PC-9 (cell line): ENCODE measurements around the gene SHISA7. TPM values are rescaled to one million over a fixed set of nuclear protein-coding genes. Genes with fewer than 3 reads are reported as not detected.

Experiments
- Bru-seq: library from RNA; stranded (reverse); fragments of 400-500 nt; gene quantifications from one replicate; lab custom pipeline; 2021; lab: Mats Ljungman, UMichigan
- BruChase-seq, 2 experiments: library from RNA; stranded (reverse); fragments of 400-500 nt; gene quantifications; one replicate each; lab custom pipeline; 2021; lab: Mats Ljungman, UMichigan
- BruUV-seq: library from RNA; stranded (reverse); fragments of 400-500 nt; replicated peaks from 2 replicates; lab custom pipeline; 2021; lab: Mats Ljungman, UMichigan
- CTCF ChIA-PET: fragments of 300-600 bp; sonication (Branson Sonifier 250); formaldehyde crosslinking; loops from one replicate; lab custom pipeline; 2022; ENCODE audit warnings: antibody characterized with exemption; lab: Charles Lee
- POLR2A ChIA-PET: fragments of 300-600 bp; sonication (Branson Sonifier 250); formaldehyde crosslinking; loops from one replicate; lab custom pipeline; 2022; ENCODE audit warnings: antibody characterized with exemption; ENCODE audit not compliant: unreplicated experiment; lab: Charles Lee
- DNase-seq, 2 experiments: peaks; one replicate each; pipeline versions ENCODE4 v3.0.0 to v3.0.0-alpha.2; 2015 to 2022; ENCODE audit warnings: mixed read lengths in 1 of 2
- H2AFZ ChIP-seq: fragments of 200-600 bp; sonication (generic); 2 replicates; pipeline ENCODE4 v1.8.1; 2017; ENCODE audit warnings: antibody characterized with exemption
- H3F3A ChIP-seq: fragments of 200-600 bp; sonication (generic); 2 replicates; pipeline ENCODE4 v1.8.1; 2017; ENCODE audit warnings: antibody characterized with exemption, mild to moderate bottlenecking, low read depth; ENCODE audit not compliant: insufficient read depth
- H3K27ac ChIP-seq: fragments of 200-600 bp; sonication (generic); 2 replicates; pipeline ENCODE4 v1.6.1; 2016; ENCODE audit warnings: mixed run types
- H3K27me3 ChIP-seq: fragments of 200-600 bp; sonication (generic); 2 replicates; pipeline ENCODE4 v1.6.1; 2016; ENCODE audit warnings: low read depth, mixed run types; ENCODE audit not compliant: insufficient read depth
- H3K36me3 ChIP-seq: fragments of 200-600 bp; sonication (generic); 2 replicates; pipeline ENCODE4 v1.6.1; 2016; ENCODE audit warnings: low read depth, mixed run types
- H3K4me1 ChIP-seq: fragments of 200-600 bp; sonication (generic); replicated peaks from 2 replicates; pipeline ENCODE4 v1.6.1; 2016; ENCODE audit warnings: mixed run types; ENCODE audit not compliant: insufficient read depth
- H3K4me2 ChIP-seq: fragments of 200-600 bp; sonication (generic); 2 replicates; pipeline ENCODE4 v1.6.1; 2017; ENCODE audit warnings: mixed run types
- H3K4me3 ChIP-seq: fragments of 200-600 bp; sonication (generic); 2 replicates; pipeline ENCODE4 v1.6.1; 2016; ENCODE audit warnings: mixed run types
- H3K79me2 ChIP-seq: fragments of 200-600 bp; sonication (generic); 2 replicates; pipeline ENCODE4 v1.6.1; 2017; ENCODE audit warnings: low read depth, mixed run types
- H3K9me2 ChIP-seq: fragments of 200-600 bp; sonication (generic); 2 replicates; pipeline ENCODE4 v1.8.1; 2017; ENCODE audit warnings: mild to moderate bottlenecking; ENCODE audit not compliant: insufficient read depth
- H3K9me3 ChIP-seq: fragments of 200-600 bp; sonication (generic); 2 replicates; pipeline ENCODE4 v1.8.1; 2016; ENCODE audit warnings: low read depth; ENCODE audit not compliant: insufficient read depth
- H4K20me1 ChIP-seq: fragments of 200-600 bp; sonication (generic); 2 replicates; pipeline ENCODE4 v1.8.1; 2017; ENCODE audit not compliant: insufficient read depth
- CTCF ChIP-seq: fragments of 200-600 bp; sonication (generic); conservative IDR thresholded peaks from 2 replicates; pipeline ENCODE4 v1.6.1; 2017; ENCODE audit warnings: mixed run types, antibody characterized with exemption, mild to moderate bottlenecking, moderate library complexity
- EZH2 ChIP-seq: fragments of 200-600 bp; sonication (generic); IDR thresholded peaks from 2 replicates; pipeline ENCODE4 v1.8.0; 2017; ENCODE audit warnings: antibody characterized with exemption, low read depth
- intact Hi-C: fragments of 100-400 bp; cut with micrococcal nuclease; formaldehyde crosslinking; loops from one replicate; pipeline ENCODE4 v1.10.0; 2022; ENCODE audit not compliant: unreplicated experiment
- long read RNA-seq: library from polyadenylated mRNA; stranded (forward); transcript quantifications from one replicate; pipeline ENCODE4 v2.0.0, GENCODE V29; 2022
- total RNA-seq: library from RNA; stranded (reverse); gene quantifications from 2 replicates; pipeline ENCODE4 v1.2.3, GENCODE V29; 2021

The SHISA7 gene
- total RNA-seq (not detected in 2 replicates), Bru-seq, nascent RNA (percentile 6 among the genes with signal in this experiment), BruChase-seq, experiment 1, labeled RNA remaining after a 2-hour chase (percentile 12 among the genes with signal in this experiment), BruChase-seq, experiment 2, labeled RNA remaining after a 6-hour chase (percentile 9 among the genes with signal in this experiment)
- long read RNA-seq: 0 reads

- Histone ChIP-seq H3K4me3 (no peak within 1 kb of the TSS), H2AFZ (no peak within 1 kb of the TSS), H3F3A (peaks cover 18% of the 10 kb centered on the region), H3K27me3 (peaks cover 52% of the 10 kb centered on the region), H3K79me2 (no peaks in the 10 kb centered on the region), H3K9me3 (no peaks in the 10 kb centered on the region), H3K9me2 (no peaks in the 10 kb centered on the region), H3K36me3 (no peaks in the 10 kb centered on the region), H3K4me1 (no peaks in the 10 kb centered on the region), H3K4me2 (no peak within 1 kb of the TSS), H4K20me1 (no peaks in the 10 kb centered on the region; the same call in 1 of the 2 replicates), H3K27ac (no peak within 1 kb of the TSS)
- BruUV-seq: no TSS peak
- CTCF ChIA-PET: no interaction called here
- intact Hi-C loops: no loop called here
- no peak for TF ChIP-seq EZH2
- TF ChIP-seq CTCF: no peak
- POLR2A ChIA-PET: no interaction called here
- no peak for DNase-seq
Observed at GRCh38 chr19:55443045-55443823, at the start of gene SHISA7. Gene SHISA7 (minus strand): TSS chr19:55443300. CDS start chr19:55442863, 437 bp downstream.

- peaks cover 19% of the 10 kb centered on the region for H3F3A ChIP-seq
- CTCF ChIA-PET: no interaction called here
- intact Hi-C loops: no loop called here
- no peaks in the 10 kb centered on the region for H3K9me3 ChIP-seq
- no TSS peak for BruUV-seq
- H3K36me3 ChIP-seq: no peaks in the 10 kb centered on the region
- no peak overlapping the region for H3K4me2 ChIP-seq
- no peak for TF ChIP-seq CTCF
- no peak for TF ChIP-seq EZH2
- no peaks in the 10 kb centered on the region for H4K20me1 ChIP-seq
- peaks cover 19% of the 10 kb centered on the region for H3K4me1 ChIP-seq
- no peak overlapping the region for H2AFZ ChIP-seq
- no peak for DNase-seq
- H3K27ac ChIP-seq: no peak overlapping the region
- no peaks in the 10 kb centered on the region for H3K9me2 ChIP-seq
- POLR2A ChIA-PET: interaction anchor here (0.6 kb wide), 1 partner anchor 1246 kb away, joined by 3 read pairs; no protein-coding TSS in a partner anchor
- H3K79me2 ChIP-seq: no peaks in the 10 kb centered on the region
- H3K4me3 ChIP-seq: no peak overlapping the region
- peaks cover 3% of the 10 kb centered on the region; the same call in 1 of the 2 replicates for H3K27me3 ChIP-seq
Observed at GRCh38 chr19:55492362-55492944, 49.4 kb upstream of the SHISA7 start.

- peaks cover 26% of the 10 kb centered on the region for H3K4me1 ChIP-seq
- no peak overlapping the region for H3K4me3 ChIP-seq
- H3K27me3 ChIP-seq: peaks cover 3% of the 10 kb centered on the region; the same call in 1 of the 2 replicates
- intact Hi-C loops: no loop called here
- no peaks in the 10 kb centered on the region for H3K9me3 ChIP-seq
- TF ChIP-seq CTCF (no peak), EZH2 (no peak)
- no peaks in the 10 kb centered on the region for H3K36me3 ChIP-seq
- CTCF ChIA-PET: no interaction called here
- no TSS peak for BruUV-seq
- POLR2A ChIA-PET: interaction anchor here (0.6 kb wide), 2 partner anchors 24 to 1246 kb away, joined by 3 to 7 read pairs; no protein-coding TSS in a partner anchor
- H4K20me1 ChIP-seq: no peaks in the 10 kb centered on the region
- H3K4me2 ChIP-seq: no peak overlapping the region
- no peak overlapping the region for H3K27ac ChIP-seq
- H2AFZ ChIP-seq: no peak overlapping the region
- H3F3A ChIP-seq: peaks cover 26% of the 10 kb centered on the region
- no peak for DNase-seq
- H3K9me2 ChIP-seq: no peaks in the 10 kb centered on the region
- no peaks in the 10 kb centered on the region for H3K79me2 ChIP-seq
Observed at GRCh38 chr19:55491546-55492360, 48.7 kb upstream of the SHISA7 start.
